IPS-20b (cell line): Measurements from ENCODE around the gene ANKRD16.

Experiments used
- H3K27ac ChIP-seq: one replicate; pipeline ENCODE4 v1.5.1; 2013; ENCODE audit warnings: low read length
- H3K27me3 ChIP-seq: 2 replicates; pipeline ENCODE4 v1.6.1; 2013; ENCODE audit warnings: mild to moderate bottlenecking, low read length, inconsistent platforms; ENCODE audit not compliant: insufficient read depth
- H3K36me3 ChIP-seq: 2 replicates; pipeline ENCODE4 v1.6.1; 2013; ENCODE audit warnings: low read depth, mild to moderate bottlenecking, inconsistent platforms, low read length, moderate library complexity; ENCODE audit not compliant: insufficient read depth
- H3K4me1 ChIP-seq: 2 replicates; pipeline ENCODE4 v1.6.1; 2013; ENCODE audit warnings: mild to moderate bottlenecking, control low read depth, inconsistent platforms, low read length, moderate library complexity; ENCODE audit not compliant: insufficient read depth
- H3K4me3 ChIP-seq: 2 replicates; pipeline ENCODE4 v1.5.1; 2013; ENCODE audit warnings: mild to moderate bottlenecking, low read length, inconsistent platforms
- H3K9ac ChIP-seq: 2 replicates; pipeline ENCODE4 v1.6.1; 2013; ENCODE audit warnings: low read depth, mild to moderate bottlenecking, inconsistent platforms, low read length, moderate library complexity
- H3K9me3 ChIP-seq: 2 replicates; pipeline ENCODE4 v1.6.1; 2013; ENCODE audit warnings: mild to moderate bottlenecking, low read depth, low read length, inconsistent platforms; ENCODE audit not compliant: insufficient read depth

ANKRD16 gene

GRCh38 chr10:5889624-5890451 is at the start of gene ANKRD16, which contains the start of gene FBH1:
TSS of gene ANKRD16 (minus strand) at chr10:5889893. CDS start at chr10:5889354, 539 bp downstream.
TSS of gene FBH1 (plus strand) at chr10:5890243. CDS start at chr10:5890346, 103 bp downstream.
- Histone ChIP-seq H3K36me3 (peaks cover 49% of the 10 kb centered on the region), H3K9me3 (no peaks in the 10 kb centered on the region), H3K27me3 (0 out of 2 replicates have a peak, but pooled peaks cover 6% of the 10 kb centered on the region), H3K9ac (peak within 1 kb of the TSS; percentile 74), H3K27ac (no peak within 1 kb of the TSS), H3K4me1 (0 out of 2 replicates have a peak, but pooled peaks cover 6% of the 10 kb centered on the region), H3K4me3 (peak within 1 kb of the TSS; percentile 84)

GRCh38 chr10:5938291-5938690 is 48.6 kb upstream of the ANKRD16 start:
- H3K36me3 ChIP-seq, result peaks cover 43% of the 10 kb centered on the region
- no peak overlapping the region for H3K27ac ChIP-seq
- H3K9me3 ChIP-seq, result no peaks in the 10 kb centered on the region
- H3K4me1 ChIP-seq, result no peaks in the 10 kb centered on the region
- H3K9ac ChIP-seq, result no peak overlapping the region
- H3K27me3 ChIP-seq, result no peaks in the 10 kb centered on the region
- H3K4me3 ChIP-seq, result no peak overlapping the region

GRCh38 chr10:5937016-5937415 is 47.3 kb upstream of the ANKRD16 start:
- peaks cover 56% of the 10 kb centered on the region for H3K36me3 ChIP-seq
- no peak overlapping the region for H3K9ac ChIP-seq
- no peak overlapping the region for H3K27ac ChIP-seq
- no peak overlapping the region for H3K4me3 ChIP-seq
- no peaks in the 10 kb centered on the region for H3K27me3 ChIP-seq
- H3K4me1 ChIP-seq, result no peaks in the 10 kb centered on the region
- no peaks in the 10 kb centered on the region for H3K9me3 ChIP-seq

- H3K27me3 ChIP-seq, result no peaks in the 10 kb centered on the region
Measured at GRCh38 chr10:5935628-5936027, 45.9 kb upstream of the ANKRD16 start.

GRCh38 chr10:5933909-5934546 is 44.3 kb upstream of the ANKRD16 start:
- H3K4me3 ChIP-seq, result no peak overlapping the region
- H3K36me3 ChIP-seq, result peaks cover 86% of the 10 kb centered on the region

More at GRCh38 chr10:5935628-5936027, 45.9 kb upstream of the ANKRD16 start:
- Histone ChIP-seq H3K9me3 (no peaks in the 10 kb centered on the region), H3K27ac (no peak overlapping the region), H3K4me3 (no peak overlapping the region), H3K36me3 (peaks cover 70% of the 10 kb centered on the region), H3K9ac (no peak overlapping the region), H3K4me1 (no peaks in the 10 kb centered on the region)

GRCh38 chr10:5932345-5932744 is 42.7 kb upstream of the ANKRD16 start:
- peaks cover 85% of the 10 kb centered on the region for H3K36me3 ChIP-seq
- no peak overlapping the region for H3K27ac ChIP-seq
- no peaks in the 10 kb centered on the region for H3K27me3 ChIP-seq
- H3K9ac ChIP-seq, result no peak overlapping the region
- no peaks in the 10 kb centered on the region for H3K9me3 ChIP-seq
- H3K4me3 ChIP-seq, result no peak overlapping the region
- H3K4me1 ChIP-seq, result no peaks in the 10 kb centered on the region

More at GRCh38 chr10:5933909-5934546, 44.3 kb upstream of the ANKRD16 start:
- H3K27me3 ChIP-seq, result no peaks in the 10 kb centered on the region
- H3K9me3 ChIP-seq, result no peaks in the 10 kb centered on the region
- H3K27ac ChIP-seq, result no peak overlapping the region
- no peaks in the 10 kb centered on the region for H3K4me1 ChIP-seq
- H3K9ac ChIP-seq, result no peak overlapping the region

GRCh38 chr10:5930272-5930671 is 40.6 kb upstream of the ANKRD16 start:
- no peaks in the 10 kb centered on the region for H3K4me1 ChIP-seq
- no peak overlapping the region for H3K4me3 ChIP-seq
- H3K27ac ChIP-seq, result no peak overlapping the region
- peaks cover 82% of the 10 kb centered on the region for H3K36me3 ChIP-seq
- no peaks in the 10 kb centered on the region for H3K27me3 ChIP-seq
- no peaks in the 10 kb centered on the region for H3K9me3 ChIP-seq
- no peak overlapping the region for H3K9ac ChIP-seq

GRCh38 chr10:5929442-5929841 is 39.7 kb upstream of the ANKRD16 start:
- H3K9ac ChIP-seq, result no peak overlapping the region
- H3K4me3 ChIP-seq, result no peak overlapping the region
- no peaks in the 10 kb centered on the region for H3K27me3 ChIP-seq
- H3K4me1 ChIP-seq, result no peaks in the 10 kb centered on the region
- no peaks in the 10 kb centered on the region for H3K9me3 ChIP-seq
- no peak overlapping the region for H3K27ac ChIP-seq
- peaks cover 86% of the 10 kb centered on the region for H3K36me3 ChIP-seq

GRCh38 chr10:5927306-5927705 is 37.6 kb upstream of the ANKRD16 start:
- no peak overlapping the region for H3K4me3 ChIP-seq
- peaks cover 96% of the 10 kb centered on the region for H3K36me3 ChIP-seq
- H3K4me1 ChIP-seq, result no peaks in the 10 kb centered on the region
- no peak overlapping the region for H3K9ac ChIP-seq
- no peaks in the 10 kb centered on the region for H3K27me3 ChIP-seq
- H3K9me3 ChIP-seq, result no peaks in the 10 kb centered on the region
- H3K27ac ChIP-seq, result no peak overlapping the region

- no peak overlapping the region for H3K9ac ChIP-seq
- H3K4me1 ChIP-seq, result no peaks in the 10 kb centered on the region
- no peaks in the 10 kb centered on the region for H3K9me3 ChIP-seq
- H3K27ac ChIP-seq, result no peak overlapping the region
- H3K36me3 ChIP-seq, result peaks cover 96% of the 10 kb centered on the region
- H3K27me3 ChIP-seq, result no peaks in the 10 kb centered on the region
- no peak overlapping the region for H3K4me3 ChIP-seq
Measured at GRCh38 chr10:5924889-5925288, 35.2 kb upstream of the ANKRD16 start.

- Histone ChIP-seq H3K4me3 (no peak overlapping the region), H3K9ac (no peak overlapping the region), H3K4me1 (no peaks in the 10 kb centered on the region), H3K9me3 (no peaks in the 10 kb centered on the region), H3K27ac (no peak overlapping the region), H3K36me3 (peaks cover 96% of the 10 kb centered on the region), H3K27me3 (no peaks in the 10 kb centered on the region)
Measured at GRCh38 chr10:5921746-5922145, 32.1 kb upstream of the ANKRD16 start.

- Histone ChIP-seq H3K27ac (no peak overlapping the region), H3K4me3 (no peak overlapping the region), H3K9me3 (no peaks in the 10 kb centered on the region), H3K36me3 (peaks cover 99% of the 10 kb centered on the region), H3K9ac (no peak overlapping the region), H3K4me1 (no peaks in the 10 kb centered on the region), H3K27me3 (no peaks in the 10 kb centered on the region)
Measured at GRCh38 chr10:5919568-5919967, 29.9 kb upstream of the ANKRD16 start.
